ENCODE measurements around the gene STK4.
"Not testable (repeated sequence)": the region's sequence is repeated elsewhere in the genome, so short reads cannot be mapped to it uniquely, and the experiment has no call there.

Gene STK4

DNA sequence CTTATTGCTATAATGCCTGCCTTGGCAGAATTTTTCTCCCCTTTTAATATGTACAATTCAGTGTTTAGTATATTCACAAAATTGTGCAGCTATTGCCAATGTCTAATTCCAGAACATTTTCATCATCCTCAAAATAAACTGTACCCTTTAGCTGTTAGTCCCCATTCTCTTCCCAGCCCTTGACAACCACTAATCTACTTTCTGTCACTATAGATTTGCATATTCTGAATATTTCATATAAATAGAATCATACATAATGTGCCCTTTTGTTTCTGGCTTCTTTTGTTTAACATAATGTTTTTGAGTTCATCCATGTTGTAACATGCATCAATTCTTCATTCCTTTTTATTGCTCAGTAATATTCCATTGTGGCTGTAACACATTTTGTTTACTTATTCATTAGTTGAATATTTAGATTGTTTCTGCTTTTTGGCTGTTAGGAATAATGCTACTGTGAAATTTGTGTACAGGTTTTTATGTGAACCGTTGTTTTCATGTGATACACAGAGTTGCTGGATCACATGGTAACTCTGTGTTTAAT, 22.4 kb downstream of the STK4 start:
- no peak for DNase-seq (ENCODE audit: low spot score)

DNA sequence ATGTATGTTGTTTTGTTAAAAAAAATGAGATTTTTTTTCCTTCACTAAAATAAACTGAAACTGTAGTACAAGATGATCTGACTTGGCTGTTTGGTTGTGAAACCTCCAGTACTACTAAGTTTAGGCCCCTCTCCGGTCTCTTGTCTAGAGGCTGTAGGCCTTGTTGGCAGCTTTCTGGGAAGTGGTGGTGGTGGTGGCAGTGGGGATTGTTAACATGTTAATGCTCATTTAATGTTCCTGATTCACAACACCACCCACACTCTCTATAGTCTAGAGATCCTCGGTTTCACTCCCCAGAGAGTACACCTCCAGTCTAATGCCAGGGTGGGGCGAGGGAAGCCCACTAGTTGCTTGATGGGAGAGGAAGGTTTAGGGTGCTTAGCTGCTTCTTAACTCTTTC, 24.1 kb downstream of the STK4 start:
- DNase-seq (ENCODE audit: low spot score) = no peak

DNA sequence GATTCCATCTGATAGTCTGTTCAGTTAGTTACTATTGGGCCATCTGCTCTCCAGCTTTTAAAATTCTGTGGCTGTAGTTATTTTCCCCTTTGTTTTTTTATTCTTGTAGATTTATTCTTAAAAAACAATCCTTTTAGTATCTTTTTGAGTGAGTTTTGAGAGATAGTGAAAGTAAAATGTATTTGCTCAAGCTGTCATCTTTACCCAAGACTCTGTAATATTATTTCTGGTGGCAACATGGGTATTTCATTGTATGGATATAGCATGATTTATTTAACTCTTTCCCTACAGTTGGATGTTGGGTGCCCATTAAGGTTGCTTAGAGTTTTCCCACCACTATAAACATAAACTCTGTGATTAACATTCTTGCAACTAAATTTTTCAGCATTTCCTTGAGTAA, 24.6 kb downstream of the STK4 start:
- no peak for DNase-seq (ENCODE audit: low spot score)

DNA sequence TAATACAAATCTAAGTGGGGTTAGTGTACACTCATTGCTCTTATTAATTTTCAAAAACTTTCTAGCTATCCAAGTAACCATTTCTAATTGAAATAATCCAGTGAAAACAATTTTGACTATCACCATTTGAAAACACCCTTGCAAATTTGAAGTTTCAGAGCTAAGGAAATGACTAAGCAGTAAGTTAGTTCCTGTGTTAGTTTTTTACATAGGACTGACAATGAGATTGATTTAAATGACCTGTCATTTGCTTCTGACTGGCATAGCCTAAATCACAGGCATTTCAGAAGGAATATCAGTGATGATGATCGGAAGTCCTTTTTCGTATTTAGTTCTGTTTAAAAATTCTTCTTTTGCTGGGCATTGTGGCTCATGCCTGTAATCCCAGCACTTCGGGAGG, 27.0 kb downstream of the STK4 start:
- no peak for DNase-seq (ENCODE audit: low spot score)

DNA sequence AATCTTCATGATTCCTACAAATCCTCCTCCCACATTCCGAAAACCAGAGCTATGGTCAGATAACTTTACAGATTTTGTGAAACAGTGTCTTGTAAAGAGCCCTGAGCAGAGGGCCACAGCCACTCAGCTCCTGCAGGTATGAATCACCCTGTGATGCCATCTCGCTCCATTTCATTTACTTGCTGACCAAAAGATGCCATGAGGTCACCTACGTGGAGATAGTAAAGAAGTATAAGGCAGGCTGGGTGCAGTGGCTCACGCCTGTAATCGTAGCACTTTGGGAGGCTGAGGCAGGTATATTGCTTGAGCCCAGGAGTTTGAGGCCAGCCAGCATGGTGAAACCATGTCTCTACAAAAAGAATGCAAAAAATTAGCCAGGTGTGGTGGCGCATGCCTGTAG, 30.9 kb downstream of the STK4 start:
- no peak for DNase-seq (ENCODE audit: low spot score)

DNA sequence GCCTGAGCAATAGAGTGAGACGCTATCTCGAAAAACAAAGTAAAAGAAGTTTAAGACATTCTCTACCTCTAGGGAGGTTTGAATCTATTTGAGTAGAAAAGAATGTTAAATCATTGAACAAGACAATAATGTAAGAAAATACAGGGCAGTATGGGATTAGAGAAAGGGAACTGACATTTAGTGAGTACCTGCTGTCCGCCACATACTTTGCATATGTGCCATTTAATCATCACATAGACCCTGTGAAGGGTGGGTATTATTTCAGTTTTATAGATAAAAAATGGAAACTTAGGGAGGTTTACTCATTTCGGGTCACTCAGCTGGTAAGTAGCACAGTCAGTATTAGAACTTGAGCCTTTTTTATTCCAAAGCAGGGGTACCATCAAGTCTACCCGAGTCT, 31.4 kb downstream of the STK4 start:
- no peak for DNase-seq (ENCODE audit: low spot score)

DNA sequence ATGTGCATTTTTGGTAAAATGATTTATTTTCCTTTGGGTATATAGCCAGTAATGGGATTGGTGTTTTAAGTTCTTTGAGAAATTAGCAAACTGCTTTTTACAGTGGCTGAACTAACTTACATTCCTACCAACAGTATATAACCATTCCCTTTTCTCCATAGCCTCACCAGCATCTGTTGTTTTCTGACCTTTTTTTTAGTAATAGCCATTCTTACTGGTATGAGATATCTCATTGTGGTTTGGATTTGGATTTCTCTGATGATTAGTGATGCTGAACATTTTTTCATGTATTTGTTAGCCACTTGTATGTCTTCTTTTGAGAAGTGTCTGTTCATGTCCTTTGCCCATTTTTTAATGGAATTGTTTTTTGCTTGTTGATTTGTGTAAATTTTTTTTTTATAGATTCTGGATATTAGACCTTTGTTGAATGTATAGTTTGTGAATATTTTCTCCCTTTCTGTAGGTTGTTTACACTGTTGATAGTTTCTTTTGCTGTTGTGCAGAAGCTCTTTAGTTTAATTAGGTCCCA, 42.3 kb downstream of the STK4 start:
- DNase-seq (ENCODE audit: low spot score) = no peak

DNA sequence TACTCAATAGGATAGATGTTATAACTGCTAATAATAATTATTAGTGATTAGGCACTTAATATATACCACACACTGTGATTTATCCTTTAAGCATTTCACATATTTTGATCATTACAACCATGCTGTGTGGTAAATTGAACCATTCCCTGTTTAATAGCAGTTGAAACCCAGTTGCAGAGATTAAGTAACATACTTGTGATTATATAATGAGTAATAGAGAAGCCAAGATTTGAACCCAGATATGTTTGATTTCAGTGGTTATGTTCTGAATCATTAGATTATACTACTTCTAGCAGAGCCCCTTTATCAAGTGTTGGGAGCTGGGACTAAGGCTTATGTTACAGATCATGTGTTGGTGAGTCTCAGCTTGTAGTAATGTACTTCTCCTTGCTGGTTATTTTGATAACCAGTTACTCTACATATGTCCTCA, 44.1 kb downstream of the STK4 start:
- DNase-seq (ENCODE audit: low spot score) = no peak

DNA sequence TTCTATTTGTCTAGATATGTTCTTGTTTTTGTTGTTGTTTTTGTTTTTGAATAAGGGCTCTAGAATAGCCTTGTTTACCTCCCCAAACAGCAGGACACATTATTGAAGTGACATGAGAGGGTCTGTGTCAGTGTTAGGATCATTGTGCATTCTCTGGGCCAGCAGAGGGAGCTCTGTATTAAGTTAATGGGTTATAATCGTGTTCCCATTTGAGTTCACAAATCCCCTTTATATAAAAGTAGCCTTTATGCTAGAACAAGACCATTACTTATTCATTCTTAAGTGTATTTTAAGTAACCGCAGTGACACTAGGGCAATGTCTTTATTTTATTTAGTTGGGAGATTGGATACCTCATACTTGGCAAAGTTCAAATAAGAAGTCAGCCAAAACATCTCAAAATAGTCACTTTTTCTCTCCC, 44.8 kb downstream of the STK4 start:
- DNase-seq (ENCODE audit: low spot score) = peak; percentile 57

DNA sequence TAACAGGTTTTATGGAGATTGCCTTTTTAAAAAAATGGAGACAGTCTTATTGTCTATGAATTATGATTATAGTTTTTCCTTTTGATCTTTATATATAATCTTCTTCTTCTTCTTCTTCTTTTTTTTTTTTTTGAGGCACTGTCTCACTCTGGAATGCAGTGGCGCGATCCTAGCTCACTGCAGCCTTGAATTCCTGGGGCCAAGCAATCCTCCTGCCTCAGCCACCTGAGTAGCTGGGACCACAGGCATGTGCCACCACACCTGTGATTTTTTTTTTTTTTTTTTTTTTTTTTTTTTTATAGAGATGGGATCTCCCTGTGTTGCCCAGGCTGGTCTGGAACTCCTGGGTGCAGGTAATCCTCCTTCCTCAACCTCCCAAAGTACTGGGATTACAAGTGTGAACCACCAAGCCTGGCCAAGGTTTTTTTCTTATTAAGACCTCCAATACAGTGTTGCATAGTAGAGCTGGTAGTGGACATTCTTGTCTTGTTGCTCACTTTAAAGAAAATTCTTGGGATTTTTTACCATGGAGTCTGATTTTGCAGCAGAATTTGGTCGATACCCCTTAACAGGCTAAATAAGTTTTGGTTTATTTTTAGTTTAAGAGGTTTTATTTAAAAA, 46.5 kb downstream of the STK4 start:
- DNase-seq (ENCODE audit: low spot score) = no peak

DNA sequence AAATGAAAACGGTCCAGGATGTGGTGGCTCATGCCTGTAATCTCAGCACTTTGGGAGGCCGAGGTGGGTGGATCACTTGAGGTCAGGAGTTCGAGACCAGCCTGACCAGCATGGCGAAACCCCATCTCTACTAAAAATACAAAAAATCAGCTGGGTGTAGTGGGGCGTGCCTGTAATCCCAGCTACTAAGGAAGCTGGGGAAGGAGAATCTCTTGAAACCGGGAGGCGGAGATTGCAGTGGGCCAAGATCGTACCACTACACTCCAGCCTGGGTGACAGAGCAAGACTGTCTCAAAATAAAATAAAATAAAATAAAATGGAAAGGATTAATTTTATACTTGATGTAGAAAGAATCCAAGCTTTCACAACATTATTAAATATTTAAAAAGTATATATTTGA, 47.8 kb downstream of the STK4 start:
- not testable (repeated sequence) for DNase-seq (ENCODE audit: low spot score)

DNA sequence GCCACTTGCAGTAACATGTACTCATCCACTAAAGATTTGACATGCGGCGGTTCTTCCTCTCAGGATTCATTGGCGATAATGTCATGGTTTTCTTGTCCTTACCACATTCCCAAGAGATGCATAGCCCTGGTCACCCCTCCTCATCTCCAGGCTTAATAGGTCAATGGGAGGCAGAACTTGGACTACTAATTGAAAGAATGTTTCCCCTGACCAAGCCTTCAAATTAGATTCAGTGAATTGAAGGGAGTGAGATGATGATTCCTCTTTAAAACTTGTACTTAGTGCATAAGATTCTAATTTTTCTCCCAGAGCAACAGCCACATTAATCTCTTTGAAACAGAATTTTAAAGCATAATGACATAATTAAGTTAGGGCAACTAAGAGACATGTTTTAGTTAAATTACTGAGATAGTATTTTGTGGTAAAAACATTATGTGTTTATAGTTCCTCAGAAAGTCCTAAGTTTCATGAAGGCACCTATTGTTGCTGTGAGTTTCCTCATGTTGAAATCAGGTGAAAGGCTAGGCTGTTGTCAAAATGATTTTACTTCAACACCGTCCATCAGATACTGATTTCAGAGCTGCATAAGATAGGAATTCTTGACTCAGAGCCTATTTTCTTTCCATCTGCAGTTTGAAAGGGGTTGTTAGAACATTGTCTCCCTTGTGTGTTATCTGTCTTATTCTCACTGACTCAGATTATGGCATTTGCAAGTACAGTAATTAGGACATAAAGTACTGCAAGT, 48.5 kb downstream of the STK4 start:
- no peak for DNase-seq (ENCODE audit: low spot score)

DNA sequence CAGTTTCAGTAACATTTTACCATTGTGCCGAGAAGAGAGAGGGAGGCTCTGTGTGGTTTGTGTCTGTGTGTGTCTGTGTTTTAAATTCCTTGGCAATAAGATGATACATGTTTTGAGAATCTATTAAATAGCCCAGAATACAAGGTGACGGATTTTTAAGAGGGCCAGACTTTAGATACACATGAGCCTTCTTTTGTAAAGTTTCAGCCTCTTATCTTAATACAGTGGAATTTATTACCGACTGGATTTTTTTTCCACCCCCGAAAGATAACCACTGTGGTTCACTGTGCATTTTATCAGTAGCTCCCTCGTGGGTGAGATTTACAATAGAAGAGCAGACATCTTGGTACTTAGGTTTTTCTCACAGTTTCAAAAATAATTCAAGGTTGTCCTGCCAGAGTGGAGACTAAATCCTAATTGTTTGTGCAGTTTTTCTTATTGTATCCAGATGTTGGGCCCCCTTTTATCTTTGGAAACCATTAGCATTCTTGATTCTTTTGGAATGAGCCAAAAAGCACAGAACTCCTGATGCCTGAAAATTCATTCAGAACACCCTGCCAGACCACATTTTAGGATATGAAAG, 49.9 kb downstream of the STK4 start:
- DNase-seq (ENCODE audit: low spot score) = no peak

DNA sequence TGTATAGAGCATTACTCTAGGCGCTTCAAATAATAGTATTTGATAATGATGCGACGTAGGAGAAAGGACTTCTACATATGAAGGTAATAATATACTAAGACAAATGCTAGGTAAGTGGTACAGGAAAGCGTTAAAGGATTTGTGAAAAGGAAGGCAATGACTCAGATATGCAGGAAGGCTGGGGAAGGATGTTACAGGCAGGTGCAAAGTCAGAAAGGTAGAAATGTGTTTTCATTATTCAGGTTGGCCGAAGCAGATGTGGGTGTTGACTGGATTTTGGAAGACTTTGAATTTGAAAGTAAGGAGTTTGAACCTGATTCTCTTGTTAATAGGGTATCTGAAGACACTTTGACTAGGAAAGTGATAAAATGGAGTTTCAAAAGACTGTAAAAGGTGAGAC, 51.0 kb downstream of the STK4 start:
- no peak for DNase-seq (ENCODE audit: low spot score)

DNA sequence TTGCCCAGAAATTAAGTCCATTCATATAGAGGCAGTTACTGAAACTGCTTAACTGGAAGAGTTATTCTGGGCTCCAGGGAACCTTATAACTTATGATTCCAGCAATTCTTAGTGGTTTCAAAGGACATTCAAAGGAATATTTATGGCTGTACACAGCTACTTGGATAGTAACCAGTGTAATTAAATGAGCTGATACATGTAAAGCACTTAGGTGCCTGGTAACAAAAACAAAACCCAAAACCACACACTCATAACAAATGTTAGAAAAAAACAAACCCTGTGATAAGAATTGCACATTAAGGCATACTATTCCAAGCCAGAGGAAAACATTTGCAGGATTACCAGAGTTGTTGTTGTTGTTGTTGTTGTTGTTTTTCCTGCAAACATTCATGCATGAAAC, 51.5 kb downstream of the STK4 start:
- DNase-seq (ENCODE audit: low spot score) = no peak

DNA sequence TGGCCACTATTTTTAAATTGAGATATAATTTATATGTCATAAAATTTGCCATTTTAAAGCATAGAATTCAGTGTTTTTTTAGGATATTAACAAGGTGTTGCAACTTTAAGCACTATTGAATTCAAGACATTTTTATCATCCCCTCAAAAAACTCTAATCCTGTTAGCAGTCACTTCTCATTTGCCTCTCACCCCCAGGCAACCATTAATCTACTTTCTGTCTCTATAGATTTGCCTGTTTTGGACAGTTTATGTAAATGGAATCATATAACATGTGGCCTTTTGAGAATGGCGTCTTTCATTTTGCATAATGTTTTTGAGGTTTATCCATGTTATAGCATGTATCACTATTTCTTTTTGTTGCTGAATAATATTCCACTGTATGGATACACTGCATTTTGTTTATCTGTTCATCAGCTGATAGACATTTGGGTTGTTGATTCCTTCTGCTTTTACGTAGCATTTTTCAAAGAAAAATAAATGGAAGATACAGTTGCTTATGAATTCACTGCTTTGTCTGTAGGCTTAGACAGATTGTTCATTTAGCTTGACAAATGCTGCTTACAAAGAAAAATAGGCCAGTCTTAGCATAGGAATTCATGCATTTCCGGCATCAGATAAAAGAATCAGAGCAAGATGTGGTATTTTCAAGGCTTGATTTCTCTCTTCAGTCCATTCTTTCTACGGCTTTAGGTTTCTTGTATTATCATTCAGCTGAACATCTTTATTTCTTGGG, 52.9 kb downstream of the STK4 start:
- no peak for DNase-seq (ENCODE audit: low spot score)

DNA sequence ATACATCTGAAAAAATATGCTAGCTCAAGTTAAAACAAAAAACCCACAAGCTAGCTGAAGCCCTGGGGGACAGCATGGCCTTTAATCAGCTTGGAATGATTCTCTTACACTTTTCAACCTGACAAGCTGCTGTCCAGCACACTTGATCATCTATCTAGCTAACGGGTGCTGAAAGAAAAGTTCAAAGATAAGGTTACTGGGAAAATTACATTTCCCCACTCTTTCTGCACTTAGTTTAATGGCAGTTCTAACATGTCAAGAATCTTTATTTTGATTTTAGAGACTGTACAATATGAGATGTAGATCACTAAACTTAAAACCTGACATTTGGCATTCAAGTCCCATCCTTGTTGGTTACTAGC, 53.4 kb downstream of the STK4 start:
- DNase-seq (ENCODE audit: low spot score) = no peak

DNA sequence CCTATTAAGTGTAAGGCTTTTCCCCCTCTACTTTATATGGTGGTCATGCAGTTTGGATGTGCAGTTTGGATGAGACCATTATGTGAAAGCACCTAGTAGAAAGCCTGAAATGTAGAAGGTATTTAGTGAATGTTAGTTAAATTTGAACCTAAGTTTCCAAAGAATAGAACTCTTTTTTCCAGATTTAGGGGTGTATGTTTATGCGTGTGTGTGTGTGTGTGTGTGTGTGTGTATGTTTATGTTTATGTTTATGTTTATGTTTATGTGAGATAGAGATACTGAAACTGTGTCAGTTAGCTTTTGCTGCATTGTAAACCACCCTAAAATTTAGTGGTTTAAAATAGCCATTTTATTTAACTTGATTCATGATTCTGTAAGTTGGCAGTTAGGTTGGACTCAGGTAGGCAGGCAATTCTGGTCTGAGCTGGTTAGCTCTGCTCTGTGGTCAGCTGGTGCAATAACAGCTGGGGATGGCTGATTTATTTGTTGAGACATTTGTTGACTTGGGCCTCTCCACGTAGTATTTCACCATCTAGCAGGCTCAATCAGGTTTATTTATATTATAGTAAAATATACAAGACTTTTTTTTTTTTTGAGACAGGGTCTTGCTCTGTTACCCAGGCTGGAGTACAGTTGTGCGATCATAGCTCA, 54.0 kb downstream of the STK4 start:
- no peak for DNase-seq (ENCODE audit: low spot score)

DNA sequence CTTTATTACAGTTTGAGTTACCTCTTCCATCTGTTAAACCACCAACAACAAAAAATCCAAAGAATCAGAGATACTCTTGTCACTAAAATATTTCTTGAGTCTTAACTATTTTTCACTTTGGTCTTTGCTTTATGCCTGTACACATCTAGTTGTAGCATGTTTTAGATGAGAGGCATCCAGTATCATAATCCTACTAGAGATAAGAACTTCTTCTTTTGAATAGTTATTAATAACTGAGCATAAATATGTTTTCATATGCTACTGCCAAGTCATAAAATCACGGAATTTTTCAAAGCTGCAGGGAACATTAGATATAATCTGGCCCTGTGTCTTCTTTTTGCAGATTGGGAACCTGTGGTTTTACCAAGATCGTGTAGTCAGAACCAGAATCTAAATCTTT, 55.3 kb downstream of the STK4 start:
- DNase-seq (ENCODE audit: low spot score) = no peak

DNA sequence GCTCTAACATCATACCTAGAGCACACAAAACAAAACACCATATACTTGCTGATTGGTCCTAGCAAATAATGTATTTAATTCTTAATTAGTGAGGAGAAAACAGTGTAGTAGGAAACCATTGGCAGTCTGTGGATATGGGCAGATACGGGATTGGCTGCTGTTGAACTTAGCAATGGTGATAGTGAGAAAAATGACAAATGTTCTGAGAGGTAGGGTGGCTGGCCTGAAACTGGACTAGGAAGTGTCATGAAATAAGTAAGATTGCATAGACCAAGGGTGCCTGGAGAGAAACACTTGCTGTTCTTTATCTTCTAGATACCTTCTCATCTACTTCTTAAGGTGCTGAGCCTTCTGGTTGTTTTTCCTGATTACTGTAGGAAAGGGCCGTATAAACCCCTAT, 56.8 kb downstream of the STK4 start:
- DNase-seq (ENCODE audit: low spot score) = not testable (repeated sequence)

DNA sequence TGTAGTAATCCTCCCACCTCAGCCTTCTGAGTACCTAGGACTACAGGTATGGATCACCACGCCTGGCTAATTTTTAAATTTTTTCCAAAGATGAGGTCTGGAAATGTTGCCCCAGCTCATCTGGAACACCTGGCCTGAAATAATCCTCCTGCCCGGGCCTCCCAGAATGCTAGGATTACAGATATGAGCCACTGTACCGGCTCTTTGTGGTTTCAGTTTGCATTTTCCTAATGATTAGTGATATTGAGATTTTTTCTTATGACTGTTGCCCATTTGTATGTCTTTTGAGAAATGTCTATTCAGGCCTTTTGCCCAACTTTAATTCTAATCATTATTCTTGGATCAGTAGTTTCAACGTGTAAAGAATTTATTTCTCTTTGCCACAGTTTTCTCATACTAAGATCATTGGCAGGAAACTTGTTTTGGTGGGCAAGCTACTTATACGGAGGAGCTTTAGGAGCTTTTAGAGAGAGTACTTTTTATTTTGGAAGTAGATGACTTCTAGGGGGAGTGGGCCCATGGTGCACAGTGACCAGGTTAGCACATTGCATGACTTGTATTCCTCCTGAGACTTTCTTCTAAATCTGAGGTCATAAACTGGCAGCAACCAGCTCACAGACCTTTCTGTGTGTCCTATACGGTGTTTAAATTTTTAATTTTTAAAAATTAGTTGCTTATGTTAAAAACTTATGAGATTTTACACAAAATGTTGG, 62.3 kb downstream of the STK4 start:
- DNase-seq (ENCODE audit: low spot score) = no peak

Measured in hematopoietic multipotent progenitor cell treated with erythropoietin and hydrocortisone succinate and interleukin-3 and kit ligand, for 15 days (in vitro differentiated cells).